Stimulated activated naive B cell treated with anti-CD40 and anti-IgM and Interleukin-4, amounts not matched to agents 10 μg/mL and 1 μg/mL and 100 μg/mL, for 72 hours (primary cell): ENCODE measurements around the gene CA12.
A peak's percentile ranks its signal among the peaks of the same experiment; 100 is the strongest.

Experiments used
- ATAC-seq, 2 donors: fragments of 150-1000 bp; cut with Tn5 transposase; replicated peaks; 2 replicates each; pipeline ENCODE4 v1.10.0; 2021; ENCODE audit warnings: moderate library complexity in 1 of 2
- DNase-seq: peaks from one replicate; pipeline ENCODE4 v3.0.0; 2021
- H3K27ac Mint-ChIP-seq: one replicate; pipeline ENCODE4 v1.8.0; 2022; ENCODE audit warnings: mild to moderate bottlenecking, mixed read lengths
- H3K27me3 Mint-ChIP-seq, 2 donors: one replicate each; pipeline ENCODE4 v1.8.0; 2022; ENCODE audit warnings: mixed read lengths in 2 of 2
- H3K36me3 Mint-ChIP-seq, 2 donors: one replicate each; pipeline ENCODE4 v1.8.0; 2022; ENCODE audit warnings: mixed read lengths in 2 of 2, mild to moderate bottlenecking in 1 of 2
- H3K4me1 Mint-ChIP-seq, 2 donors: one replicate each; pipeline ENCODE4 v1.8.0; 2022; ENCODE audit warnings: mixed read lengths in 2 of 2, mild to moderate bottlenecking in 1 of 2
- H3K4me3 Mint-ChIP-seq, 2 donors: one replicate each; pipeline ENCODE4 v1.8.0; 2022; ENCODE audit warnings: mild to moderate bottlenecking in 2 of 2, mixed read lengths in 2 of 2, moderate library complexity in 1 of 2
- H3K9me3 Mint-ChIP-seq, 2 donors: one replicate each; pipeline ENCODE4 v1.8.0; 2022; ENCODE audit warnings: mixed read lengths in 2 of 2, mild to moderate bottlenecking in 1 of 2

Gene CA12

GRCh38 chr15:63292771-63293170 is 88.9 kb downstream of the CA12 start:
- no peak overlapping the region for H3K4me3 Mint-ChIP-seq
- peak; percentile 61 to 89 for ATAC-seq
- no peak for DNase-seq
- H3K27ac Mint-ChIP-seq, result no peak overlapping the region
- H3K4me1 Mint-ChIP-seq, result peaks cover 8 to 23% of the 10 kb centered on the region in 2 donors
- H3K9me3 Mint-ChIP-seq, result no peaks in the 10 kb centered on the region
- H3K27me3 Mint-ChIP-seq, result no peaks in the 10 kb centered on the region
- H3K36me3 Mint-ChIP-seq, result peaks cover 9 to 19% of the 10 kb centered on the region in 2 donors

DNA sequence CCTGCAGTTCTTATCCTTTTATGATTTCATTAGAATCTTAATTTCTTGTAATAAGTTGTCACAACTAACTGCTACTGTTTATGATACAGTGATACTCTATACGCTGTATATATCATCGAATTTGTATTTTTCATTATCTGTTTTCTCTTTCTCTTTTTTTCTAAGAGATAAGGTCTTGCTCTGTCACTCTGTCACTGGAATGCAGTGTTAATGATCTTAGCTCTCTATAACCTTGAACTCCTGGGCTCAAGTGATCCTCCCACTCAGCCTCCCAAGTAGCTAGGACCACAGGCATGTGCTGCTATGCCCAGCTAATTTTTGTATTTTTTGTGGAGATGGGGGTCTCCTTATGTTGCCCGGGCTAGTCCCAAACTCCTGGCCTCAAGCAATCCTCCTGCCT is 89.4 kb downstream of the CA12 start:
- Mint-ChIP-seq H3K27ac (no peak overlapping the region), H3K4me3 (no peak overlapping the region), H3K9me3 (no peaks in the 10 kb centered on the region), H3K36me3 (peaks cover 9 to 19% of the 10 kb centered on the region in 2 donors), H3K4me1 (peaks cover 8 to 23% of the 10 kb centered on the region in 2 donors), H3K27me3 (no peaks in the 10 kb centered on the region)
- ATAC-seq (no peak), DNase-seq (no peak)

DNA sequence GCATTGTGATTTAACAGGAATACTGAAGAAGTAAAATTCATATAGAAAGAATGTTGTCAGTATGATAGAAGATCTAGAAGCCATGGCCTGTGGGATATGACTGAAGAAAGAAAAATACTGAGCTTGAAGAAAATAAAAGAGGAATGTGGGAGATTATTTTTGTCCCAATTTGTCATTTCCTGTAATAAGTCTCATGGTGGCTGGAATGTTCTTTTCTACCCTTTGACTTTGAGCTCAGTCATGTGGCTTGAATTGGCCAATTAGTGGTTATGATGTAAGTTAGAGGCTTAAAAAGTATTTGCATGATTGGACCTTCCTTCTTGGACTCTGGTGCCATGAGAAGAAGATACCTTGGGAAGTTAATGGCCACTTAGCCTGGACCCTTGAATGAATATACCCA is 90.1 kb downstream of the CA12 start:
- Mint-ChIP-seq H3K27ac (no peak overlapping the region), H3K4me3 (no peak overlapping the region), H3K36me3 (peaks cover 9 to 23% of the 10 kb centered on the region in 2 donors), H3K4me1 (peaks cover 10 to 23% of the 10 kb centered on the region in 2 donors), H3K9me3 (no peaks in the 10 kb centered on the region), H3K27me3 (no peaks in the 10 kb centered on the region)
- no peak for DNase-seq
- ATAC-seq, result no peak

DNA sequence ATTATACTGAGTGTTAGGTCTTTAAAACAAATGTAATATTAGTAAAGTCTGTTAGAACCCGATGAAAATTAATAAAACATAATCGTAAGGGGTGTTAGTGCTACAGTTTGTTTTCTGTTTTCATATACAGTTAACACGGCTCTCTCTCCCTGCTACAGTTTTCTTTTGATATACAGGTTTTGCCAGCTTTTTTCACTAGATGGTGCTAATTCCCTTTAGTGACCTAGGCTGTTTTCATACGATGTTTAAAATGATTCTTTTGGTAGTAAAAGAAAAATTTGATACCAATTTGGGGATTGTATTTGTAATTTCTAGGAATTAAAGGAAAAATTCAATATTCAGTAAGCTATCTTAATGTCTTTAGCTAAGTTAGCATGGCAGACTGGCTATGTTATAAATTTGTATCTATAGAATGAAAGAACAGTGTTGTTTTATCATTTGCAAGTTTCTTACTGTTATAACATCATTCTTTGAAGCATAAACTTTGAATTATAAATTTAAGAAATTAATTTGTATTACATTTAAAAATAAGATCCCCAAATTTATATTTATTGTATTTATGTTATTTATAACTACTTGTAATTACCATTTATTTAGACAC is 92.8 kb downstream of the CA12 start:
- no peak for DNase-seq
- H3K27me3 Mint-ChIP-seq, result no peaks in the 10 kb centered on the region
- peak; percentile 56 to 65 for ATAC-seq
- peaks cover 5 to 12% of the 10 kb centered on the region in 2 donors for H3K36me3 Mint-ChIP-seq
- no peak overlapping the region for H3K27ac Mint-ChIP-seq
- peaks cover 8 to 14% of the 10 kb centered on the region in 2 donors for H3K4me1 Mint-ChIP-seq
- H3K9me3 Mint-ChIP-seq, result no peaks in the 10 kb centered on the region
- H3K4me3 Mint-ChIP-seq, result no peak overlapping the region

DNA sequence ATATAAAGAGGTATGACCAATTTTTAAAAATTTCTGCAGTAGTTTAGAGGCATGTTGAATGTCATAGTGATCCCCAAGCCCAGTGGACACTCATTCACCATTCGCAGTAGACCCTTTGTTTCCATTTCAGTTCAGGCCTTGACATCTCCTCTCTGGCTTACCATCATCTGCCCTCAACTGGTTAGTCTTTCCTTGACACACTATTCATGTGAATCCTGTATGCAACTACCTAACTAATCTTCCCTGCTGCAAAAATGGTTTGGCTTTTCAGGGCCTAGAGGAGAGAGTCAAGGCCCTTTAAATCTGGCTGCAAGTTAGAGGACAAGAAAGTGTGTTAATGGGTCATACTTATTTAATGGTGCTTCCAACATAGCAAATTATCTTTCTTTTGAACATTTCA is 93.3 kb downstream of the CA12 start:
- DNase-seq (no peak), ATAC-seq (no peak)
- H3K9me3 Mint-ChIP-seq, result no peaks in the 10 kb centered on the region
- no peak overlapping the region for H3K4me3 Mint-ChIP-seq
- H3K27me3 Mint-ChIP-seq, result no peaks in the 10 kb centered on the region
- peaks cover 3 to 17% of the 10 kb centered on the region in 2 donors for H3K36me3 Mint-ChIP-seq
- H3K4me1 Mint-ChIP-seq, result peaks cover 10 to 14% of the 10 kb centered on the region in 2 donors
- H3K27ac Mint-ChIP-seq, result no peak overlapping the region

GRCh38 chr15:63287109-63287508 is 94.5 kb downstream of the CA12 start:
- H3K27ac Mint-ChIP-seq, result peak overlapping the region; percentile 14
- H3K4me1 Mint-ChIP-seq, result peaks cover 10 to 14% of the 10 kb centered on the region in 2 donors
- peaks cover 3 to 17% of the 10 kb centered on the region in 2 donors for H3K36me3 Mint-ChIP-seq
- no peaks in the 10 kb centered on the region for H3K27me3 Mint-ChIP-seq
- no peaks in the 10 kb centered on the region for H3K9me3 Mint-ChIP-seq
- H3K4me3 Mint-ChIP-seq, result no peak overlapping the region
- no peak for DNase-seq
- no peak for ATAC-seq

GRCh38 chr15:63284335-63284734 is 97.3 kb downstream of the CA12 start:
- Mint-ChIP-seq H3K4me1 (peaks cover 10 to 14% of the 10 kb centered on the region in 2 donors), H3K27me3 (no peaks in the 10 kb centered on the region), H3K36me3 (peaks cover 3 to 13% of the 10 kb centered on the region in 2 donors), H3K9me3 (no peaks in the 10 kb centered on the region), H3K4me3 (no peak overlapping the region), H3K27ac (no peak overlapping the region)
- DNase-seq, result no peak
- ATAC-seq, result no peak

GRCh38 chr15:63283126-63283525 is 98.5 kb downstream of the CA12 start:
- peaks cover 3 to 10% of the 10 kb centered on the region in 2 donors for H3K4me1 Mint-ChIP-seq
- DNase-seq, result no peak
- no peak for ATAC-seq
- peaks cover 3 to 13% of the 10 kb centered on the region in 2 donors for H3K36me3 Mint-ChIP-seq
- H3K9me3 Mint-ChIP-seq, result no peaks in the 10 kb centered on the region
- H3K4me3 Mint-ChIP-seq, result no peak overlapping the region
- H3K27ac Mint-ChIP-seq, result no peak overlapping the region
- no peaks in the 10 kb centered on the region for H3K27me3 Mint-ChIP-seq

DNA sequence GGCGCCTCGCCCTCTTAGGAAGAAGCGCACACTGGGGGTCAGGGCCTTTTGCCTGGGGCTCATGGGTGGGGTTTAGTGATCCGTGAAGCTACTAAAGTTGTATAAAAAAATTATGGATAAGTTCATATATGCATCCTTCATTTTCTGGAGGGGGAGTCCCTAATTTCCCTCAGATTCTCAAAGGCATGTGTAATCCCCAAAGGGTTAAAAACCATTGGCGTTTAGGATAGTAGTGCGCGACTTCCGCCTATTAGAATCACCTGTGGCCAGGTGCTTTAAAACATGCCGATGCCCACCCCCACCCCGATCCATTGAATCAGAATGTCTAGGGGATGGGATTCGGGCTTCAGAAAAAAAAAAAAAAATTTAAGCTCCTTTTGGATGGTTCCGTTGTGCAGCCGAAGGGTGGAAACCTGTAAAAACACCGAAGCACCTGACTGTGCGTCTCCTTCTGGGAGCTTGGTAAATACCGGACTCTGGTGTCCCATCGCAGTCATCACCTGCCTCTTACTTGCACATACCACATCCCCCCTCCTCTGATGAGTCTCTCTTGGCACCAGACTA is 103.7 kb downstream of the CA12 start:
- DNase-seq (no peak), ATAC-seq (peak; percentile 6 to 17)
- Mint-ChIP-seq H3K4me3 (peak overlapping the region; percentile 88 to 94), H3K36me3 (peaks cover 2 to 8% of the 10 kb centered on the region in 2 donors), H3K9me3 (no peaks in the 10 kb centered on the region), H3K27me3 (no peaks in the 10 kb centered on the region), H3K4me1 (peaks cover 7 to 10% of the 10 kb centered on the region in 2 donors), H3K27ac (peak overlapping the region; percentile 94)

DNA sequence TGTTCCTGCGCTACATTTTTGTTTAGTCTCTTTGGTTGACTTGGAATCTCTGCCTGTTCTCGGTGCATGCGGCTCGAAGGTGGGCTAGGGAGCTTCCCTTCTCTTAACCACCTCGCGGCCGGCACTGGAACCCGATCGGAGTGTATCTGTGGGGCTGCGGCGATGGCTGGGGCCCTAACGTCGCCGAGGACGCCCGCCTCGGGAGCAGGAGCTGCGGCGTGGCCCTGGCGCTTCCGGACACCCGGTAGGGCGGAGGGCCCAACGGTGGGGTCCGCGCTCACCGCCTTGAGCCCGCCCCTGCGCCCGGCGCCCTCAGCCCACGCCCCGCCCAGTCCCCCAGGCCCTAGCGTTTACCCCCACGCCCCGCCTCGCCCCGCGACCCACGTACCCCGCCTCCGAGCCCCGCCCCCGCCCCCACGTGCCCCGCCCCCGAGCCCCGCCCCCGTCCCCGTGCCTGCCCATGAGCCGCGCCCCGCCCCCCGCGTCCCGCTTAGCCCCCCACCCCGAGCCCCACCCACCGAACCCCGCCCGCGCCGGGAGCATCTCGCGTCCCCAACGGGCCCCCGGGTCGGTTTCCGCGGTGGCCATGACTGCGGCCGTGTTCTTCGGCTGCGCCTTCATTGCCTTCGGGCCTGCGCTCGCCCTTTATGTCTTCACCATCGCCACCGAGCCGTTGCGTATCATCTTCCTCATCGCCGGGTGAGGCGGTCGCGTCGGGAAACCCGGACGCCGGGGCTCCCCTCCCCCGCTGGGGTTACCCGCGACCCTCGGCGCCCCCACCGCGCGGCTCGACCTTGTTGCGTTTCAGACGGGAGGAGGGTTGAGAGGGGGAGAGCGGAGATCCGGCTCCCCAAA is 104.4 kb downstream of the CA12 start, which contains the start of gene APH1B:
Gene APH1B (plus strand): TSS at position 568 of the 855 bp plus-strand sequence. CDS start 19 bp downstream, at position 587.
- Mint-ChIP-seq H3K4me1 (peaks cover 10 to 11% of the 10 kb centered on the region in 2 donors), H3K9me3 (no peaks in the 10 kb centered on the region), H3K27me3 (no peaks in the 10 kb centered on the region), H3K27ac (peak within 1 kb of the TSS; percentile 95), H3K36me3 (peaks cover 4 to 12% of the 10 kb centered on the region in 2 donors), H3K4me3 (peak within 1 kb of the TSS; percentile 93 to 94)
- ATAC-seq, result peak; percentile 84 to 91
- DNase-seq, result peak; percentile 58

DNA sequence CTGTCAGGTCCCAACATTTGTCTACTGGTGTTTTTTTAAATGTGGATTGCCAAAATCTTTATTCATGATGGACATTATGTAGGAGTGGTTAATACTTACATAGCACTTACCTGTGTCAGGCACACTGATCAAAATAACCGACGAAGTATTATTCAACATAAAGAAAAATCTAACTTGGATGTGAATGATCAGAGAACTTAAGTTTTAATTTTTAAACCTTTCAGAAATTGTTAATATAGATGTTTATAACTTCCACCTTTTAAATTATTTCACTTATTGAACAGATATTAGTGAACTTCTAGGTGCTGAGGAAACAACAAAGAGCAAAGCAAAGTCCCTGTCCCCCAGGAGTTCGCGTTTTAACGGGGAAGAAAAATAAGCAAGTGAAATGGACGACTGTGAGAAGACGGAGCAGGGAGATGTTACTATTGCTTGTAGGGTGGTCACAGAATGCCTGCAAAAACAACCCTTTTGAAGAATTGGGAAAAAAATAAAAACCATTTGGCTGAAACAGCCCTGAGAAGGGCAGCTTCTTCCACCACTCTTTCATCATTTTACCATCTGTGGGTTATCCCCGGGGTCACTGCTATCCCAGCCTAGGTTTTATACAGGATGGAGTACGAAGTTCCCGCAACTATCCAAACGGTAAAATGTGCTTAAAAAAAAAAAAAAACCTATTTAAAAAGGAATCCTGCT is 105.2 kb downstream of the CA12 start:
- peak in 1 of 2 donors; percentile 5 for ATAC-seq
- peaks cover 10 to 11% of the 10 kb centered on the region in 2 donors for H3K4me1 Mint-ChIP-seq
- H3K4me3 Mint-ChIP-seq, result peak overlapping the region; percentile 91 to 93
- no peaks in the 10 kb centered on the region for H3K9me3 Mint-ChIP-seq
- no peaks in the 10 kb centered on the region for H3K27me3 Mint-ChIP-seq
- H3K36me3 Mint-ChIP-seq, result peaks cover 4 to 12% of the 10 kb centered on the region in 2 donors
- peak overlapping the region; percentile 95 for H3K27ac Mint-ChIP-seq
- no peak for DNase-seq

- DNase-seq, result no peak
- no peak for ATAC-seq
- no peak overlapping the region for H3K4me3 Mint-ChIP-seq
- H3K27ac Mint-ChIP-seq, result no peak overlapping the region
- H3K4me1 Mint-ChIP-seq, result peaks cover 11% of the 10 kb centered on the region in 2 donors
- no peaks in the 10 kb centered on the region for H3K27me3 Mint-ChIP-seq
- no peaks in the 10 kb centered on the region for H3K9me3 Mint-ChIP-seq
- peaks cover 9 to 23% of the 10 kb centered on the region in 2 donors for H3K36me3 Mint-ChIP-seq
These were observed 107.2 kb downstream of the CA12 start for GRCh38 chr15:63274427-63274826.
